HG03097 (cell line): ENCODE results near the gene UMAD1.
A peak's percentile ranks its signal among the peaks of the same experiment; 100 is the strongest.

ENCODE experiments used
- ATAC-seq: cut with Tn5 transposase; IDR thresholded peaks from one replicate; pipeline ENCODE4 v1.9.1; 2021; ENCODE audit not compliant: unreplicated experiment, low FRiP score

Gene UMAD1

DNA sequence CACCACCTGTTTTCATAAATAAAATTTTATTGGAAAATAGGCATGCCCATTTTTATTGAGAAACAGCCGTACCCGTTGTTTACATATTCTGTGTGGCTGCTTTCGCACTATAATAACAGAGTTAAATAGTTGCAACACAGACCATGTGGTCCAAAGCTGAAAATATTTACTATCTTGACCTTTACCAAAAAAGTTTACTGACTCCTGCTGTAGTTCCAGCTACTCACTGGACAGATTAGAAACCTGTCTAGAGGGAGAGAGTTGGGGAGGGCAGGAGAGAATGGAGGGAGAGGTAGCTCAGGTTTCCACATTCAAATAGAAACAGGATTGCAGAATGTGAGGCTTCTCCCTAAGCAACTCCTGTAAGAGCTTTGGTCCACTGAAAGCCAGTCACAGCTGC is 273.0 kb downstream of the UMAD1 start:
- no peak for ATAC-seq

DNA sequence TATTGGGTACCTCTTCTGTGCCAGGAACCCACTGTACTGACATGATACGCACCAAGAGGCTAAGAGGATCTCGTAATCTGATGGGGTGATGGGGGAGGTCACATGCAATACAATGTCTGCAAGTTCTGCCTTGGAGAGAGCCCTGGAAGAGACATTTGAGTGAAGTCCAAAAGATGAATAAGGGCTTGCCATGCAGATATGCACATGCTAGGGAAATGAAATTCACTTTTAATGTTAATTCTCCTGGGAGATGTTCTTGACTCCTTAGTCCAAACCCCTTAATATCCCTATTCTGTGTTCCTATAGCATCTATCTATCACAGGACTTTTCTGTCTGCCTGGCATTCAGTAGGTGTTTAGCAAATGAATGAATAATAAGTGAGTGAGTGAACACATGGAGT is 274.0 kb downstream of the UMAD1 start:
- ATAC-seq = no peak

DNA sequence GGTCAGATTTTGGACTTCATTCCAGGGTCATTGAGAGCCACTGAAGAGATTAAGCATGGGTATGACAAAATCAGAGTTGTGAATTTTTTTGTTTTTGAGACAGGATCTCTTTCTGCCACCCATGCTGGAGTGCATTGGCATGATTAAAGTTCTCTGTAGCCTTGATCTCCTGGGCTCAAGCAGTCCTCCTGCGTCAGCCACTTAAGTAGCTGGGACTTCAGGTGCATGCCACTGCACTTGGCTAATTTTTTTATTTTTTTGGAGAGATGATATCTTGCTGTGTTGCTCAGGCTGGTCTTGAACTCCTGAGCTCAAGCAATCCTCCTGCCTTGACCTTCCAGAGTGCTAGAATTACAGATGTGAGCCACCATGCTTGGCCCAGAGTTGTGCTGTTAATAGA is 275.5 kb downstream of the UMAD1 start:
- ATAC-seq = no peak

DNA sequence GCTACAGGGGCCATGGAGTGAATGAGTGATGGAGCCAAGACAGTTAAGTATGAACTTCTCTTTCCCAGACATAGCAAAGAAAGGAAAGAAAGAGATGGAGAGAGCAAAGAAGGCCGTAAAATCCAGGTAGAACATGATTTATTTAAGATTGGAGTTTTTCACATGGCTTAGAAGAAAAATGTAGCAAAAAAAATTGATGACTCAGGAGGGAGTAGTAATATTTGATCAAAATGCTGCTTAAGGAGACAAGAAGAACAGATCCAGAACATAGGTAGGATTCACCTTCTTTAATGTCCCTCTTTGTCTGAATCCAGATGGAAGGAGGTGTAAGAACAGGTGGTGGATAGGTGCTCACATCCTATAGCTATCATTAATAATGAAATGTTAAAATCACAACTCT is 277.0 kb downstream of the UMAD1 start:
- no peak for ATAC-seq

DNA sequence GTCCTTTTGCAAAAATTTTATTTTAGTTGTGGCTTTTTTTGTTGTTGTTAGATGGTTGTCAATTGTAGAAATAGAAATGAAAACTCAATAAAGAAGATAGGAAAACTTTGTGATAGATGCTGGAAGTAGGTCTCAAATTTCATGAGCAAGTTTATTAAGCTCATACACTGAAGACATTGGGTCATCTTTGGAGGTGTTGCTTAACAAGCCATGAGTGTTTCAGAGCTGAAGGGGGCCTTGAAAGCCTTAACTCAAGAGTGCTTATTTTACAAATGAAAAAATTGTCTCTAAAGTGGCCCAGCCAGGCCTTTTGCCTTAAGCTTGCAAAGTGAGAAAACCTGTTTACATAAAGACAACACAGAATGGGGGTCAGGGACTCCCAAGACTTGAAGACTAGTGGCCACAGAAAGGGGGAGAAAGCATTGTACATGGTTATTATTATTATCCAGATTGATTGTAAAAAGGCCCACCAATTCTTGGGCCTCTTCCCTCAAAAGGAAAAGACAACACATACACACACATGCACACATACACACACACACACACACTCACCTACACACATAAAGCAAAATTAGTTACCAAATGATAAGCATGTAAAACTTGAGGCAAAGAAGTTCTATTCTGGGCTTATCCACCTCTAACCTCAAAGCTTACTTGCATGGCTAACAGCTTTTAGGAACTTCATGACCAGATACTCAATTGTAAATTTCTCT is 278.3 kb downstream of the UMAD1 start:
- ATAC-seq = no peak

DNA sequence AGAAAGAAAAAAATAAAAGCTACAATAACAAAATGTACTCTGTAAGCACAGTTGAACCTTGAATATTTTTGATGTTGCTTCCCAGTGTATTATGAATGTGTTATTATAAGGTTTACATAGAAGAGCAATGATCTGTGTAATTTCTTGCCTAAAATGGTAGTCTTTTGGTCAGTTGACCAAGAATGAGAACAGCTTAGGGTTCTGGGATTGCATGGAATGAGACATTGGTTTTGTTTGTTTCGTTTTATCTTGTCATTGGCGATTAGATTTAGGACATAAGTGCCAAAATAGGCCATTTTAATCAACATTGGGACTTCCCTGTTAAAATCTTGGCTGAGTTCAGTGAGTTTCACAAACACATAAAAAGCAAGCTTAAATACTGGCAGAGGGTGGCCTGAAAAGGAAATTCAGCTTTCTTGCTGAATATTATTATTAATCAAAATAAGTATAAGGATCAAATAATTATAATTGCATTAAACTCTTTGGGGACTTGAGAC is 278.9 kb downstream of the UMAD1 start:
- no peak for ATAC-seq

DNA sequence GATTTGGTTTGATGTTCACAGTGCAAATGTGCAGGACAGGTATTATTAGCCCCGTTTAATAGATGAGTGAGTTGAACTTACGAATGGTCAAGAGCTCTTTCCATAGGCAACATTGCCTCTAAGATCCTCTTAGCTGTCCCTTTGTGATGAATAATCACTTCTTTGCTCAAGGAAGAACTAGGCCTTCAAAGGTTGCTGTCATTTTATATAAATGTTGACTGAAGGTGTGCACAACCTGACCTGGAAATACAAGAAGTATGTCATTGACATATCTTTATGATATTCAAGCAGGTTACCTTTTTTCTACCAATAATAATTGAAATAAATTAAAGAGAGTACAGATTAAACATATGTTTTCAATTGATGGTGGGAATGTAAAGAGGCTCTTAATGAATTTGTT is 279.5 kb downstream of the UMAD1 start:
- no peak for ATAC-seq

DNA sequence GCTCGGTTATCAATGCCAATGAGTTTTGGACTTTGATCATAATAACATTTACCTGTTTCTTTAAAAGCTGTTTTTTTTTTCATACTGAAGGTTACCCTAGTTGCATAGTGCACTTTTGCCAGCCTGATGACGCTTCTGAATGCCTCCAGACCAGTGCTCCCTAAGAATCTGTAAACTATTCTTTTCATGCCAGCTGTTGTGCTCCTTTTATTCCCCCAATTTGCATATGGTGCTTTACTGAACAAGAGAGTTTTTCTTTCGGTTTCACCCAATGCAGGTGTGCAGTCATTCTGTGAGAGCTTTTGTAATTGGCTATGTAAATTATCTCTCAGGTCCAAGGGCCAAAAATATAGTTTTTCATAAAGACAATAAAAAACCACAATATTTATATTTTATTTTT is 279.9 kb downstream of the UMAD1 start:
- peak; percentile 88 for ATAC-seq

DNA sequence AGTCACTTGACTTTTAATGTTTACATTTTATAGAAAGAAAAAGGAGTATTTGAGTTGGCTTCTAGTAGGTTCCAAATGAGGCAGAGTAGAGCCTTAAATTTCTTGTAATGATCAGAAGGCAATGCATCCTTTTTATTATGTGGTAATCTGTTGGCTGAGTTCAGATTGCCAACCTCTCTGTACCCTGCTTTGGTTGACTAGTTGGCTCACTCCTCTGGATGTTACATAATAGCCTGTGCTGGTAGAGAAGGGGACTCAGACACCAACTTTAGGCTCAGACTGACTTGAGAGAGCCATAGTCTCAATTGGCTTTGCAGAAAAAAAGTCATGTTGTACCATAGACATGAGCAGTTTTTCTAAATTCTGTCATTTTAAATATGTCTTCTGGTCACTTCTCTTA is 281.3 kb downstream of the UMAD1 start:
- ATAC-seq = no peak

DNA sequence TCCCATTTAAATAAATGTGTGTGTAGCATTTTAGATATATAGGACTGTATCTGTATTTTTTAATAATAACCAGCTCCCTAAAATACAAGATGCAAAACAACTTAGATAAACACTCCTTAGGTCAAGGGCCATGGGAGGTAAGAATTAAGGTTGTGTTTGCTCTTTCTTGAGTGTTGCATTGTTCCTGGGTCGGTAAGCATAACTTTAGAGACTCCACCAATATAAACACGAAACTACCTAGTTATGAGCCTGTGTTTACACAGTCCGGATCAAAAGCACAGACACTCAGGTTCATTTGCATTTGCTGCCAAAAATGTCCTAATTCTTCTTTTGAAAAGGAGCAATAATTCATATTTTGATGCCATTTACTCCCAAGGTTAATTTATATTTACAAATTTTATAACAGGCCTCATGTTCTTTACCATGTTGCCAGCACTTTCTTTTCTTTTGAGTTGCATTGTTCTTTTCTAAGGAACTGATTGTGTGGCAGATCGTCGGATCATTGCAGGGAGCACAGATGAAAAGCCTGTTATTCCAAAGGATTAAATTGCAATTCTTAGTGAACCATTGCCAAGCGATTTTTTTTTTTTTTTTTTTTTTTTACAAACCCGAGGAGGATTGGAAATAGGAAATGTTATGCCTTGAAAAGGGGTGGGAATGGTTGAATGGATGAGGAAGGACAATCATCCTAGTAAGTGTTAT is 282.3 kb downstream of the UMAD1 start:
- no peak for ATAC-seq

DNA sequence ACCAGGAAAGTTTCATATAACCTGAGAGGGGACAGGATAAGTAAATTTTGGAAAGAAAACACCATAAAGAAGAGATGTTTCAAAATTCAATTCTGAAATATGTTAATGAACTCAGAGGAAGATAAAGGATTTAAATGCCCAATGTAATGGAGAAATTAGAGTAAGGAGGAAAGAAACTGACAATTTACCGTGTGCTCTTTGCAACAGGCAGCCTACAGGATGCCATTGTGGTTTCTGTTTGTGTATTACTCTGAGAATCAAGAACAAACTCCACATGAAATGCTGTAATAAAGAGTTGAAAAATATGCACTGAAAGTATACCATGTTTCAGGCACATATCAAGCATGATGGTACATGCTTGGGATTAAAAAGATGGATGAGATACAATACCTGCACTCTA is 283.3 kb downstream of the UMAD1 start:
- ATAC-seq = no peak

DNA sequence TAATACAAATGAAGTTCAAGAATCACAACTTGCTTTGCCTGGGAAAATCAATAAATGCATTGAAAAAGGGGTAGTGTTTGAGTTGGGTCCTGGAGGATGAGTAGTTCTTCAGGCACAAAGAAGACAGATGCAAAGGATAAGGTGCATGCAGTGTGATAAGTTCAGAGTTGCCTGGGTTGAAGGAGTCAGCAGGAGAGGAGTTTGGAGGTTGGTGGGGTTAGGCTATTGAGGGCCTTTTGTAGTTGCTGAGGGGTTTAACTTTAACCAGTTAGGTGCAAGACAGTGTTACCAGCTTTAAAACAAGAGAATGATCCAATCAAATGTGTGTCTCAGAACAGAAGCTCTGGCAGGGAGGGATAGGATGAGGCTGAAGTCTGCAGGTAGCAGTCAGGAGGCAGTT is 283.8 kb downstream of the UMAD1 start:
- ATAC-seq = no peak
